GM13977 (cell line): ENCODE measurements around the gene LRCH1.

Experiments used
- DNase-seq: peaks from one replicate; pipeline ENCODE4 v3.0.0; 2012; ENCODE audit warnings: low spot score
- CTCF ChIP-seq: IDR thresholded peaks from 2 replicates; pipeline ENCODE4 v1.5.1; 2012; ENCODE audit warnings: mild to moderate bottlenecking, control low read depth; ENCODE audit not compliant: insufficient read depth; ENCODE audit errors: extremely low read depth, missing control alignments
- in situ Hi-C: fragments of 300-500 bp; cut with MboI; formaldehyde crosslinking; loops from one replicate; pipeline ENCODE4 v1.12.0; 2022; ENCODE audit warnings: low sequenced_read_pairs, low pct_unique_long_range_greater_than_20kb, mixed read lengths, inconsistent platforms; ENCODE audit not compliant: unreplicated experiment

Gene LRCH1

GRCh38 chr13:46526100-46526735 is 26.8 kb upstream of the LRCH1 start:
- DNase-seq, result no peak
- no peak for TF ChIP-seq CTCF
- in situ Hi-C loops, result no loop called here

- no peak for DNase-seq
- TF ChIP-seq CTCF, result no peak
- in situ Hi-C loops, result no loop called here
Measured at GRCh38 chr13:46526740-46527139, 26.2 kb upstream of the LRCH1 start.

- in situ Hi-C loops, result no loop called here
- no peak for DNase-seq
- no peak for TF ChIP-seq CTCF
Measured at GRCh38 chr13:46527237-46527636, 25.7 kb upstream of the LRCH1 start.

GRCh38 chr13:46529216-46529919 is 23.6 kb upstream of the LRCH1 start:
- no peak for DNase-seq
- in situ Hi-C loops, result no loop called here
- TF ChIP-seq CTCF, result no peak

DNA sequence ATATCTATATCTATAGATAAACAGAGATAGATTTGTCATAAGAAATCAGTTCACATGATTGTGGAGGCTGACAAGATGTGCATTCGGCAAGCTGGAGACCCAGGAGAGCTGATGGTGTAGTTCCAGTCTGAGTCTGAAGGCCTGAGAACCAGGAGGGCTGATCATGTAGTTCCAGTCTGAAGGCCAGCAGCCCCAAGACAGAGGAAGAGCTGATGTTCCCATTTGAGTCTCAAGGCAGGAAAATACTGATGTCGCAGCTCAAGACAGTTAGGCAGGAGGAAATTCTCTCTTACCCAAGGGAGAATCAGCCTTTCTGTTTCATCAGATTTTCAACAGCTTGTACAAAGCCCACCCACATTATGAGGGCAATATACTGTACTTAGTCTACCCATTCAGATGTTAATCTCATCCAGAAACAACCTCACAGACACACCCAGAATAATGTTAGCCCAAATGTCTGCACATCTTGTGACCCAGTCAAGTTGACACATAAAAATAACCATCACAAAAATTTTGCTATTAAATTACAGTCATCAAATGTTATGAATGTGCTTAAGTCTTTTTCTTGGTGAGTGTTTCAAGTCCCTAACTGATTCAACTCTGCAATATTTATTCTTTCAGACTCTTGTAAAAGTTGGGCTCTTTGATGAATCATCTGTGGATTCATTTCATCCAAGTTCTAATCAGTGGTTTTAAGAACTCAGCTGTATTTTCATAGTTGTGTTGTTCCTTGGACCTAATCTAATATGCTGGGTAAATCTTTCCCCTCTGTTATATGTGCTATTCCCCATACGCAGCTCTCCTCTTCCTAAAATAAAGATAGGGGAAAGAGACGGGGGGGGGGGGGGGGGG is 22.7 kb upstream of the LRCH1 start:
- no peak for TF ChIP-seq CTCF
- DNase-seq, result no peak
- in situ Hi-C loops, result no loop called here

- in situ Hi-C loops, result no loop called here
- no peak for DNase-seq
- TF ChIP-seq CTCF, result no peak
Measured at GRCh38 chr13:46531953-46532352, 21.0 kb upstream of the LRCH1 start.
